HTERT RPE-1 (cell line): ENCODE results near the gene GLYAT.

Experiments used
- in situ Hi-C: fragments of 300-500 bp; cut with MboI; formaldehyde crosslinking; loops from 4 replicates; pipeline ENCODE4 v1.14.3; 2020; ENCODE audit warnings: low sequenced_read_pairs

The GLYAT gene

GRCh38 chr11:58731819-58732218 lies at the start of gene GLYAT:
GLYAT (minus strand) TSS chr11:58731943; CDS start chr11:58724496, 7,447 bp downstream.
- in situ Hi-C loops = no loop called here

GRCh38 chr11:58781345-58781744 lies 49.6 kb upstream of the GLYAT start:
- in situ Hi-C loops = no loop called here

GRCh38 chr11:58780578-58780977 lies 48.8 kb upstream of the GLYAT start:
- in situ Hi-C loops = no loop called here

GRCh38 chr11:58776891-58777710 lies 45.4 kb upstream of the GLYAT start:
- in situ Hi-C loops = no loop called here

- in situ Hi-C loops = no loop called here
Measured at GRCh38 chr11:58775066-58775708, 43.4 kb upstream of the GLYAT start.

- in situ Hi-C loops = no loop called here
Measured at GRCh38 chr11:58774164-58774593, 42.4 kb upstream of the GLYAT start.

GRCh38 chr11:58773337-58773736 lies 41.6 kb upstream of the GLYAT start:
- in situ Hi-C loops = no loop called here

GRCh38 chr11:58772329-58773285 lies 40.9 kb upstream of the GLYAT start:
- in situ Hi-C loops = no loop called here

GRCh38 chr11:58771458-58771855 lies 39.7 kb upstream of the GLYAT start:
- in situ Hi-C loops = no loop called here

- in situ Hi-C loops = no loop called here
Measured at GRCh38 chr11:58770627-58771457, 39.1 kb upstream of the GLYAT start.

- in situ Hi-C loops = no loop called here
Measured at GRCh38 chr11:58770166-58770565, 38.4 kb upstream of the GLYAT start.

- in situ Hi-C loops = no loop called here
Measured at GRCh38 chr11:58769308-58769707, 37.6 kb upstream of the GLYAT start.

- in situ Hi-C loops = no loop called here
Measured at GRCh38 chr11:58768137-58768536, 36.4 kb upstream of the GLYAT start.

GRCh38 chr11:58765078-58765477 lies 33.3 kb upstream of the GLYAT start:
- in situ Hi-C loops = no loop called here

GRCh38 chr11:58763120-58763490 lies 31.4 kb upstream of the GLYAT start:
- in situ Hi-C loops = no loop called here

GRCh38 chr11:58762284-58763119 lies 30.8 kb upstream of the GLYAT start:
- in situ Hi-C loops = no loop called here

- in situ Hi-C loops = no loop called here
Measured at GRCh38 chr11:58757439-58757838, 25.7 kb upstream of the GLYAT start.

- in situ Hi-C loops = no loop called here
Measured at GRCh38 chr11:58745705-58746364, 14.1 kb upstream of the GLYAT start.
